GM19023 (cell line): ENCODE measurements around the gene REXO5.
"Not testable (repeated sequence)": the region's sequence is repeated elsewhere in the genome, so short reads cannot be mapped to it uniquely, and the experiment has no call there.

Experiments used
- ATAC-seq: cut with Tn5 transposase; IDR thresholded peaks from one replicate; pipeline ENCODE4 v1.9.1; 2021; ENCODE audit warnings: mild to moderate bottlenecking, moderate library complexity; ENCODE audit not compliant: unreplicated experiment

The REXO5 gene

GRCh38 chr16:20806168-20807050, at the start of gene REXO5, which contains the start of gene ERI2:
REXO5 (plus strand) TSS chr16:20806527; CDS start chr16:20806954, 427 bp downstream.
ERI2 (minus strand) TSS chr16:20806472; CDS start chr16:20806430, 42 bp downstream.
- peak; percentile 83 for ATAC-seq

- no peak for ATAC-seq
These were observed 46.0 kb upstream of the REXO5 start for GRCh38 chr16:20760346-20760745.

GRCh38 chr16:20761175-20761574, 45.2 kb upstream of the REXO5 start:
- ATAC-seq, result no peak

- no peak for ATAC-seq
These were observed 43.8 kb upstream of the REXO5 start for GRCh38 chr16:20762404-20763123.

GRCh38 chr16:20763461-20764232, 42.7 kb upstream of the REXO5 start, which contains the start of gene ACSM3:
ACSM3 (plus strand) TSS chr16:20764014; CDS start chr16:20770035, 6,021 bp downstream.
- peak; percentile 98 for ATAC-seq

- ATAC-seq, result not testable (repeated sequence)
These were observed 41.9 kb upstream of the REXO5 start for GRCh38 chr16:20764448-20764847.

GRCh38 chr16:20765732-20766131, 40.6 kb upstream of the REXO5 start:
- ATAC-seq, result no peak

GRCh38 chr16:20766294-20766693, 40.0 kb upstream of the REXO5 start:
- no peak for ATAC-seq

- ATAC-seq, result no peak
These were observed 38.8 kb upstream of the REXO5 start for GRCh38 chr16:20767577-20767976.

- no peak for ATAC-seq
These were observed 38.2 kb upstream of the REXO5 start for GRCh38 chr16:20768121-20768520.

- ATAC-seq, result no peak
These were observed 37.5 kb upstream of the REXO5 start for GRCh38 chr16:20768818-20769217.

GRCh38 chr16:20773679-20774078, 32.6 kb upstream of the REXO5 start:
- ATAC-seq, result no peak

- ATAC-seq, result no peak
These were observed 31.5 kb upstream of the REXO5 start for GRCh38 chr16:20774703-20775362.

GRCh38 chr16:20781697-20782096, 24.6 kb upstream of the REXO5 start:
- no peak for ATAC-seq

- ATAC-seq, result no peak
These were observed 23.9 kb upstream of the REXO5 start for GRCh38 chr16:20782470-20782869.

GRCh38 chr16:20784204-20784603, 22.1 kb upstream of the REXO5 start:
- no peak for ATAC-seq

GRCh38 chr16:20789130-20789529, 17.2 kb upstream of the REXO5 start:
- no peak for ATAC-seq

- ATAC-seq, result no peak
These were observed 14.3 kb upstream of the REXO5 start for GRCh38 chr16:20791923-20792612.

- ATAC-seq, result no peak
These were observed 8.0 kb upstream of the REXO5 start for GRCh38 chr16:20798364-20798763.

- ATAC-seq, result no peak
These were observed 6.7 kb upstream of the REXO5 start for GRCh38 chr16:20799599-20799998.
